ENCODE data around the gene PTPRM. TPM values are rescaled to one million over a fixed set of nuclear protein-coding genes. Genes with fewer than 3 reads are reported as not detected.

Gene PTPRM
- total RNA-seq, 1 experiment from 2014 or later, result not detected

GRCh38 chr18:7896805-7897518 is 329.8 kb downstream of the PTPRM start:
- no TSS peak for BruUV-seq (replicated peaks)
- no peak for TF ChIP-seq EZH2 (IDR thresholded peaks at IDR 0.05; ENCODE audit: borderline replicate concordance, low read depth, low read length, poor library complexity, severe bottlenecking)
- no peak for TF ChIP-seq CTCF (conservative IDR thresholded peaks at IDR 0.05; ENCODE audit: low read depth, low read length)
- ChIA-PET CTCF (no interaction called here), POLR2A (ENCODE audit: low non-redundant PET) (no interaction called here)
- Histone ChIP-seq H3K27me3 (replicated peaks; ENCODE audit: insufficient read depth, low read depth, low read length, poor library complexity) (no peaks in the 10 kb centered on the region), H3K27ac (ENCODE audit: low read depth, low read length, poor library complexity, severe bottlenecking) (no peak overlapping the region), H3K4me1 (ENCODE audit: insufficient read depth, low read length, poor library complexity, severe bottlenecking) (no peaks in the 10 kb centered on the region), H3K36me3 (ENCODE audit: insufficient read depth, low read length, poor library complexity, severe bottlenecking) (no peaks in the 10 kb centered on the region), H3K4me3 (ENCODE audit: low read depth, low read length, poor library complexity, severe bottlenecking) (no peak overlapping the region), H3K9me3 (ENCODE audit: low read depth, low read length, poor library complexity, severe bottlenecking) (peaks cover 15% of the 10 kb centered on the region)
- DNase-seq (ENCODE audit: low spot score), result no peak
- intact Hi-C loops (cut with micrococcal nuclease; ENCODE audit: unreplicated experiment), result no loop called here

GRCh38 chr18:7898181-7898580 is 331.1 kb downstream of the PTPRM start:
- H3K36me3 ChIP-seq (ENCODE audit: insufficient read depth, low read length, poor library complexity, severe bottlenecking), result no peaks in the 10 kb centered on the region
- no peak for DNase-seq (ENCODE audit: low spot score)
- intact Hi-C loops (cut with micrococcal nuclease; ENCODE audit: unreplicated experiment), result no loop called here
- H3K4me3 ChIP-seq (ENCODE audit: low read depth, low read length, poor library complexity, severe bottlenecking), result no peak overlapping the region
- peaks cover 9% of the 10 kb centered on the region for H3K9me3 ChIP-seq (ENCODE audit: low read depth, low read length, poor library complexity, severe bottlenecking)
- CTCF ChIA-PET, result no interaction called here
- TF ChIP-seq EZH2 (IDR thresholded peaks at IDR 0.05; ENCODE audit: borderline replicate concordance, low read depth, low read length, poor library complexity, severe bottlenecking), result no peak
- no peak for TF ChIP-seq CTCF (conservative IDR thresholded peaks at IDR 0.05; ENCODE audit: low read depth, low read length)
- H3K27ac ChIP-seq (ENCODE audit: low read depth, low read length, poor library complexity, severe bottlenecking), result no peak overlapping the region
- BruUV-seq (replicated peaks), result no TSS peak
- H3K4me1 ChIP-seq (ENCODE audit: insufficient read depth, low read length, poor library complexity, severe bottlenecking), result no peaks in the 10 kb centered on the region
- H3K27me3 ChIP-seq (replicated peaks; ENCODE audit: insufficient read depth, low read depth, low read length, poor library complexity), result no peaks in the 10 kb centered on the region
- POLR2A ChIA-PET (ENCODE audit: low non-redundant PET), result no interaction called here

- DNase-seq (ENCODE audit: low spot score), result no peak
- intact Hi-C loops (cut with micrococcal nuclease; ENCODE audit: unreplicated experiment), result no loop called here
- H3K4me3 ChIP-seq (ENCODE audit: low read depth, low read length, poor library complexity, severe bottlenecking), result no peak overlapping the region
- peaks cover 8% of the 10 kb centered on the region for H3K9me3 ChIP-seq (ENCODE audit: low read depth, low read length, poor library complexity, severe bottlenecking)
- no peak overlapping the region for H3K27ac ChIP-seq (ENCODE audit: low read depth, low read length, poor library complexity, severe bottlenecking)
- H3K27me3 ChIP-seq (replicated peaks; ENCODE audit: insufficient read depth, low read depth, low read length, poor library complexity), result no peaks in the 10 kb centered on the region
- TF ChIP-seq EZH2 (IDR thresholded peaks at IDR 0.05; ENCODE audit: borderline replicate concordance, low read depth, low read length, poor library complexity, severe bottlenecking), result no peak
- no peak for TF ChIP-seq CTCF (conservative IDR thresholded peaks at IDR 0.05; ENCODE audit: low read depth, low read length)
- H3K36me3 ChIP-seq (ENCODE audit: insufficient read depth, low read length, poor library complexity, severe bottlenecking), result no peaks in the 10 kb centered on the region
- ChIA-PET POLR2A (ENCODE audit: low non-redundant PET) (no interaction called here), CTCF (no interaction called here)
- no TSS peak for BruUV-seq (replicated peaks)
- H3K4me1 ChIP-seq (ENCODE audit: insufficient read depth, low read length, poor library complexity, severe bottlenecking), result no peaks in the 10 kb centered on the region
Measured at GRCh38 chr18:7899078-7899477, 332.0 kb downstream of the PTPRM start.
